ENCODE measurements around the gene TTC23L.

- TF ChIP-seq CTCF (IDR thresholded peaks at IDR 0.05): no peak
- no peak for TF ChIP-seq EP300 (IDR thresholded peaks at IDR 0.05)
Measured at GRCh38 chr5:34803974-34804732, 34.8 kb upstream of the TTC23L start.
